Adrenal gland (tissue), 12 donors: ENCODE data around the gene CKAP2L. TPM values are rescaled to one million over a fixed set of nuclear protein-coding genes. Genes with fewer than 3 reads are reported as not detected.
A peak's percentile ranks its signal among the peaks of the same experiment; 100 is the strongest.

Experiments used
- DNase-seq, 7 donors: peaks; one replicate each; pipeline ENCODE4 v3.0.0-alpha.2; 2019 to 2020
- H3K27ac ChIP-seq, 5 donors: fragments of 200-600 bp; sonication (generic) in 4 of 5; 1 replicate in 3 of 5; 2 replicates in 2 of 5; pipeline versions ENCODE4 v1.5.1 to v1.8.0; 2016 to 2020; ENCODE audit warnings: mild to moderate bottlenecking in 1 of 5
- H3K27me3 ChIP-seq: fragments of 200-600 bp; 2 replicates; pipeline ENCODE4 v1.8.0; 2021
- H3K36me3 ChIP-seq, 2 donors: fragments of 200-600 bp; replicated peaks in 1 of 2; 1 replicate in 1 of 2; 2 replicates in 1 of 2; pipeline versions ENCODE4 v1.5.1 to v1.8.0; 2018 to 2022
- H3K4me1 ChIP-seq, 2 donors: fragments of 200-600 bp; replicated peaks in 1 of 2; 1 replicate in 1 of 2; 2 replicates in 1 of 2; pipeline versions ENCODE4 v1.5.1 to v1.8.0; 2018 to 2021
- H3K4me3 ChIP-seq, 4 donors: fragments of 200-600 bp; sonication (generic) in 3 of 4; one replicate each; pipeline ENCODE4 v1.5.1; 2016 to 2018
- H3K9me3 ChIP-seq, 3 donors: fragments of 200-600 bp; sonication (generic) in 1 of 3; replicated peaks in 1 of 3; 1 replicate in 2 of 3; 2 replicates in 1 of 3; pipeline versions ENCODE4 v1.5.1 to v1.8.0; 2016 to 2021
- POLR2A ChIP-seq, 2 donors: fragments of 450-650 bp; IDR thresholded peaks; one replicate each; pipeline ENCODE4 v1.6.1; 2017; ENCODE audit warnings: antibody characterized with exemption in 2 of 2, mild to moderate bottlenecking in 2 of 2, moderate library complexity in 1 of 2
- WGBS, 4 donors: extraction: QIAGEN DNeasy Blood & Tissue Kit in 2 of 4; methylation state at CpG; one replicate each; pipeline versions ENCODE4 v1.1.5 to v1.1.7; 2013 to 2017; 5-methylcytosine and 5-hydroxymethylcytosine counted together
- intact Hi-C, 2 donors: fragments of 100-400 bp; cut with DNase I; formaldehyde crosslinking; loops; one replicate each; pipeline versions ENCODE4 v1.14.1 to v1.15.0; 2022 to 2023
- polyA plus RNA-seq, 3 donors: library from polyadenylated mRNA; stranded (reverse); fragments of 200-250 nt in 2 of 3; fragments of 350-450 nt in 1 of 3; fragmentation: Illumina TruSeq in 1 of 3; extraction: RNeasy Lipid Tissue Mini Kit (QIAGEN cat#74804) in 1 of 3; gene quantifications; one replicate each; pipeline ENCODE4 v1.2.3, GENCODE V29; 2013 to 2014
- total RNA-seq, 9 donors: library from RNA; depleted of rRNA in 4 of 9; stranded (reverse); fragments of >200 nt in 4 of 9; fragments of 120-200 nt in 1 of 9; fragmentation: NEBNext Ultra II Directional in 1 of 9; extraction: Animal tissue kit (Norgen Biotek cat#: 25700) in 1 of 9; gene quantifications; one replicate each; pipeline versions ENCODE4 v1.1.0 to v1.2.4, GENCODE V29; 2013 to 2023
- TF ChIP-seq, protein P1 (sequence below), 6 experiments: fragments of 450-650 bp in 4 of 6; fragments of 200-600 bp in 2 of 6; sonication (generic) in 1 of 6; IDR thresholded peaks; 1 replicate in 5 of 6; 2 replicates in 1 of 6; pipeline versions ENCODE4 v1.5.1 to v1.8.0; 2016 to 2021; ENCODE audit warnings: antibody characterized with exemption in 6 of 6, mild to moderate bottlenecking in 2 of 6, moderate library complexity in 1 of 6
- donor health status: healthy with polysubstance abuse.
- donor health status: Bipolar disorder and iron deficiency.
- donor health status: DM: yes; HTN: yes; CAD: no.
- donor health status: DM: no; HTN: no; CAD: no.
- donor health status: DM: no; HTN: no; CAD: no.
- donor health status: DM: yes; HTN: yes; CAD: no.

Gene CKAP2L
- total and polyA plus RNA-seq, 12 donors = 0.10 to 6.9 (median 0.81) TPM; not detected in 2

DNA sequence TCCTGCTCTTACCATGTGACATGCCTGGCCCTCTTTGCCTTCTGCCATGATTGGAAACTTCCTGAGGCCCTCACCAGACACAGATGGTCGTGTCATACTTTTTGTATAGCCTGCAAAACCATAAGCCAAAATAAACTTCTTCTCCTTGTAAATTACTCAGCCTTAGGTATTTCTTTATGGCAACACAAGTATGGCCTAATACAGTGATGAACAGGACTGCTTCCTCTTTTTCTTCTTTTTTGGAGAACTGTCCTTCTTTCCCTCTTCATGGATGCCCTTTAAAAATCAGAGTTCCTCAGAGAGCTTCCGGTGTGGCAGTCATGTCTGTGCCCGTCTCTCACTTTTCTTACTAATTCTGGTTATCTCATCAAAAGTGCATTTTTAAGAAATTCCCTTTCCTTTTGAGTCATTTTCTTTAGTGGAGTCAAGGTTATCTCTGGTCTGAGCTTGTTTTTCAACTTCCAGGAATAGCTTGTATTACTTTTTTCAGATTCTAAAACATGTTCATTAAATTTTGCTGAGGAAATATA lies 29.1 kb upstream of the CKAP2L start:
- peaks cover 0 to 15% of the 10 kb centered on the region in 2 donors for H3K4me1 ChIP-seq
- no peak for DNase-seq
- 30 to 38% (median 32%) methylated on average over 3 of the region's 3 CpGs for WGBS, 4 donors
- no peak overlapping the region for H3K4me3 ChIP-seq
- H3K36me3 ChIP-seq = no peaks in the 10 kb centered on the region
- no peaks in the 10 kb centered on the region for H3K27me3 ChIP-seq
- intact Hi-C loops = no loop called here
- H3K27ac ChIP-seq = peak overlapping the region in 3 of 5 donors; percentile 5 to 49 (median 7)
- no peaks in the 10 kb centered on the region for H3K9me3 ChIP-seq
- TF ChIP-seq, protein P1, sequence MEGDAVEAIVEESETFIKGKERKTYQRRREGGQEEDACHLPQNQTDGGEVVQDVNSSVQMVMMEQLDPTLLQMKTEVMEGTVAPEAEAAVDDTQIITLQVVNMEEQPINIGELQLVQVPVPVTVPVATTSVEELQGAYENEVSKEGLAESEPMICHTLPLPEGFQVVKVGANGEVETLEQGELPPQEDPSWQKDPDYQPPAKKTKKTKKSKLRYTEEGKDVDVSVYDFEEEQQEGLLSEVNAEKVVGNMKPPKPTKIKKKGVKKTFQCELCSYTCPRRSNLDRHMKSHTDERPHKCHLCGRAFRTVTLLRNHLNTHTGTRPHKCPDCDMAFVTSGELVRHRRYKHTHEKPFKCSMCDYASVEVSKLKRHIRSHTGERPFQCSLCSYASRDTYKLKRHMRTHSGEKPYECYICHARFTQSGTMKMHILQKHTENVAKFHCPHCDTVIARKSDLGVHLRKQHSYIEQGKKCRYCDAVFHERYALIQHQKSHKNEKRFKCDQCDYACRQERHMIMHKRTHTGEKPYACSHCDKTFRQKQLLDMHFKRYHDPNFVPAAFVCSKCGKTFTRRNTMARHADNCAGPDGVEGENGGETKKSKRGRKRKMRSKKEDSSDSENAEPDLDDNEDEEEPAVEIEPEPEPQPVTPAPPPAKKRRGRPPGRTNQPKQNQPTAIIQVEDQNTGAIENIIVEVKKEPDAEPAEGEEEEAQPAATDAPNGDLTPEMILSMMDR (IDR thresholded peaks at IDR 0.05) = no peak
- no peak for TF ChIP-seq POLR2A (IDR thresholded peaks at IDR 0.05)

DNA sequence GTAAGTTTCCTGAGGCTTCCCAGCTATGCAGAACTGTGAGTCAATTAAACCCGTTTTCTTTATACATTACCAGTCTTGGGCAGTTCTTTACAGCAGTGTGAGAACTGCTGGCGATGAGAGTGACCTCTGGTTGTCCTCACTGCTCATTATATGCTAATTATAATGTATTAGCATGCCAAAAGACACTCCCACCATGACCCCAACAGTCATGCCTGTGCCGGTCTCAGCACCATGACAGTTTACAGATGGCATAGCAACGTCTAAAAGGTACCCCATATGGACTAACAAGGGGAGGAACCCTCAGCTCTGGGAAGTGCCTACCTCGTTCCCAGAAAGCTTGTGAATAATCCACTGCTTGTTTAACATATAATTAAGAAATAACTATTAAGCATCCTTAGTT lies 28.0 kb upstream of the CKAP2L start:
- H3K27ac ChIP-seq = no peak overlapping the region
- intact Hi-C loops = no loop called here
- H3K4me3 ChIP-seq = no peak overlapping the region
- no peaks in the 10 kb centered on the region for H3K27me3 ChIP-seq
- no peak for DNase-seq
- H3K9me3 ChIP-seq = no peaks in the 10 kb centered on the region
- 79 to 87% (median 86%) methylated on average over 5 of the region's 5 CpGs for WGBS, 4 donors
- peaks cover 0 to 15% of the 10 kb centered on the region in 2 donors for H3K4me1 ChIP-seq
- TF ChIP-seq, protein P1 (IDR thresholded peaks at IDR 0.05) = no peak
- TF ChIP-seq POLR2A (IDR thresholded peaks at IDR 0.05) = no peak
- H3K36me3 ChIP-seq = no peaks in the 10 kb centered on the region

DNA sequence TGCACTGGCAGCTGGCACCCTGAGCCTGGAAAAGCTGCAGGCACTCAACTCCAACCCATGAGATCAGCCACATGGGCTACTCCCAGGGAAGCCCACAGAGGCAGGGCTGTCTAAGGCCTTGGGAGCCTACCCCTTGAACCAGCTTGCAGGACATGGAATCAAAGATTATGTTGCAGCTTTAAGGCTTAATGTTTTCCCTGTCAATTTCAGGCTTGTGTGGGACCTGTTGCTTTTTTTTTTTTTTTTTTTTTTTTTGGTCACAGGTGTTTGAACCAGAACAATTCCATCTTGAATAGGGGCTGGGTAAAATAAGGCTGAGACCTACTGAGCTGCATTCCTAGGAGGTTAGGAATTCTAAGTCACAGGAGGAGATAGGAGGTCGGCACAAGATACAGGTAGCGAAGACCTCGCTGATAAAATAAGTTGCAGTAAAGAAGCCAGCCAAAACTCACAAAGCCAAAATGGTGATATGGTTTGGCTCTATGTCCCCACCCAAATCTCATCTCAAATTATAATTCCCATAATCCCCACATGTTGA lies 27.4 kb upstream of the CKAP2L start:
- WGBS, 4 donors = 91 to 100% (median 98%) methylated on average over 3 of the region's 3 CpGs
- Histone ChIP-seq H3K27me3 (no peaks in the 10 kb centered on the region), H3K27ac (no peak overlapping the region), H3K9me3 (no peaks in the 10 kb centered on the region), H3K36me3 (no peaks in the 10 kb centered on the region), H3K4me1 (peaks cover 0 to 15% of the 10 kb centered on the region in 2 donors), H3K4me3 (no peak overlapping the region)
- DNase-seq = no peak
- intact Hi-C loops = no loop called here
- no peak for TF ChIP-seq POLR2A (IDR thresholded peaks at IDR 0.05)
- TF ChIP-seq, protein P1 (IDR thresholded peaks at IDR 0.05) = no peak

DNA sequence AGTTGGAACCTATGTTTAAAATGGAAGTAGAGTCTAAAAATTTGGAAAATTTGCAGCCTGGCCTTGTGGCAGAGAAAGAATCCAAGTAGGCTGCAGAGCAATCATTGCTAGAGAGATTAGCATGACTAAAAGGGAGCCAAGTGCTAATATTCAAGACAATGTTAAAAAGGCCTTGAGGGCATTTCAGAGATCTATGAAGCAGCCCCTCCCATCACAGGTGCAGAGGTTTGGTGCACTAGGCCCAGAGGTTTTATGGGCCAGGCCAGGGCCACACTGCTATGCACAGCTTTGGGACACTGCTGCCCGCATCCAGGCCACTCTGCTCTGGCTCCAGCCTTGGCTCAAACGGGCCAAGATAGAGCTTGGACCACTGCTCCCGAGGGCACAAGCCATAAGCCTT lies 26.6 kb upstream of the CKAP2L start:
- H3K27me3 ChIP-seq = no peaks in the 10 kb centered on the region
- no peaks in the 10 kb centered on the region for H3K9me3 ChIP-seq
- no peak overlapping the region for H3K4me3 ChIP-seq
- no peak for TF ChIP-seq POLR2A (IDR thresholded peaks at IDR 0.05)
- TF ChIP-seq, protein P1 (IDR thresholded peaks at IDR 0.05) = no peak
- DNase-seq = no peak
- peaks cover 0 to 15% of the 10 kb centered on the region in 2 donors for H3K4me1 ChIP-seq
- no peak overlapping the region for H3K27ac ChIP-seq
- intact Hi-C loops = no loop called here
- H3K36me3 ChIP-seq = no peaks in the 10 kb centered on the region
- 80 to 96% (median 94%) methylated on average over 1 to 3 of the region's 3 CpGs for WGBS, 4 donors
